Measurements from ENCODE around the gene NUDT1.

The NUDT1 gene

GRCh38 chr7:2205036-2205780, 36.8 kb upstream of the NUDT1 start:
- no peak for DNase-seq (ENCODE audit: low read depth in 2 of 2)

GRCh38 chr7:2208712-2209111, 33.3 kb upstream of the NUDT1 start:
- DNase-seq (ENCODE audit: low read depth in 2 of 2), result no peak

- DNase-seq (ENCODE audit: low read depth in 2 of 2), result peak; percentile 9 to 42
Observed at GRCh38 chr7:2209146-2209960, 32.7 kb upstream of the NUDT1 start.

- no peak for DNase-seq (ENCODE audit: low read depth in 2 of 2)
Observed at GRCh38 chr7:2209961-2210323, 32.1 kb upstream of the NUDT1 start.

- DNase-seq (ENCODE audit: low read depth in 2 of 2), result no peak
Observed at GRCh38 chr7:2210551-2211258, 31.3 kb upstream of the NUDT1 start.

GRCh38 chr7:2211259-2211880, 30.7 kb upstream of the NUDT1 start:
- DNase-seq (ENCODE audit: low read depth in 2 of 2), result no peak

DNA sequence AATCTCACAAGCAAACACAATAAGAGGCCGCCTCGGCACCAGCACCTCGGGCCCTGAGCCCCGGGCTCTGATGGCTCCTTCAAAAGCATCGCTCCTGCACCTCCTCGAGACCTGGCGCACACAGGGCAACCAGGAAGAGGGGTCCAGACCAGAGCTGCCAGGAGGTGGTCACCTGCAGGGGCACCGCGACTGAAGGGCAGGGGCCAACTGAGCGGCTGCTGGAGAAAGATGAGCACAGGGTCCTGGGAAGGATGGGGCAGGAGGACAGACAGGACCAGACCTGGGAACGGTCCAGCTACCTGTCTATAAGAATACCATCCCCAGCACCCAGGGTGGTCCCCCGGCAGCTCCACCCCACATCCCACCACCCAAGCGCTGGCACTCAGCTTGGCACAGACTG, 30.1 kb upstream of the NUDT1 start:
- no peak for DNase-seq (ENCODE audit: low read depth in 2 of 2)

DNA sequence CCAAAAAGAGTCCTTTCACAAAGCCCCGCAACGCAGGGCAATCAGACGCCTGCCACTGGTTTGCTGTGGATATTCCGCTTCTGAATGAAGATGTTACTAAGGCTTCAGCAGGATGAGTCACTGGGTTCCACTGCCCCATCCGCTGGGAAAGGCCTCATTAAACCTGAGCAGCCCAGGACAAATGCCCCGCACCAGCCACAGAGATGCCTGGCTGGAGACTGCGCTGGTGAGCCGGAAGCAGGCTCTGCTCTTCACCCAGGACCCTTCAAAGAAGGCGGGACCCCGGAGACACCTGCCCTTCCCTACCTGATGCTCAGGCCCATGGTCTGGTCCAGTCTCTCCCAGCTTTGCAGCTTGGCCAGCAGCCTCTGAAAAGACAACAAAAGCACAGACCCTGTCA, 29.1 kb upstream of the NUDT1 start:
- DNase-seq (ENCODE audit: low read depth in 2 of 2), result no peak

DNA sequence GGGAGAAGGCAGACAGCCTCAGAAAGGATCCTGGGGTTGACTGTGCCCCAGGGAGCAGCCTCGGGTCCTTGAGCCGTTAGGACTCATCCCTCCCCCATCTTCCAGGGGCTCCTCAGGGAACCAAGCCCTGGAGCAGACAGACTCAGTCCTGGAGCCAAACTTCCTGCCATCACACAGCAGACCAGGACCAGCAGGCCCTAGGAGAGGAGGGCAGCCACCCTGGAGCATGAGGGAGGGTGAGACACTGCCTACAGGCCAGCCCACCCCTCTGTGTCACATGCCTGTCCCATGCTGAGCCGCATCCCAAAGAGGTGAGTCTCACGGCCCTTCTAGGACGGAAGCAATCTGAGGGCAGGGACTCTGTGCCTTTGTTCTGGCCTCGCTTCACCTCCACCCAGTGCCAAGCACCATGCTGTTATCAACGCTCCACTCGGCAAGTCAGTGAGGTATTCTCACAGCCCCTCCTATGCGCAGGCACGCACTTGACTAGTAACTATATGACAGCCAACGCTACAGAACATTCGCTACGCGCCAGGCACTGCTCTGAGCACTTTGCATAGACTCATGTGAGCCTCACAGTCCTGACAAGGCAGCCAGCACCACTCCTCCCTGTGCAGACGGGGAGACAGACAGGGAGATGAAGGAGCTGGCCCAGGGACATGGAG, 28.3 kb upstream of the NUDT1 start:
- DNase-seq (ENCODE audit: low read depth in 2 of 2), result no peak

DNA sequence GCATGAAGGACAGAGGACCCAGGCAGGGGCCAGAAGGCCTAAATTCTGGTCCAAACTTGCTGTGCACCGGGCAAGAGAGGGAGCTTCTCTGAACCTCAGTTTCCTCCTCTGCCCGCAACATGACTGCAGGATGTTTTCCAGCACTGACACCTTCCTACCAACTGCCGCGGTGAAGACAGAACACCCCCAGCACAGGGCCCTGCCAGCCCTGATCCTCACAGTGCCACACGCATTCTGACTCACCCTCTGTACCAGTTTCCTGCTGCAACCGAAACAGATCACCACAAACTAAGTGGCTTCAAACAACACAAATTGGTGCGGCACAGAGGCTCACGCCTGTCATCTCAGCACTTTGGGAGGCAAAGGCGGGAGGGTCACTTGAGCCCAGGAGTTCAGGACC, 27.4 kb upstream of the NUDT1 start:
- peak in 1 of 2 donors; percentile 5 for DNase-seq (ENCODE audit: low read depth in 2 of 2)

GRCh38 chr7:2215851-2216250, 26.2 kb upstream of the NUDT1 start:
- no peak for DNase-seq (ENCODE audit: low read depth in 2 of 2)

GRCh38 chr7:2217206-2217605, 24.8 kb upstream of the NUDT1 start:
- no peak for DNase-seq (ENCODE audit: low read depth in 2 of 2)

DNA sequence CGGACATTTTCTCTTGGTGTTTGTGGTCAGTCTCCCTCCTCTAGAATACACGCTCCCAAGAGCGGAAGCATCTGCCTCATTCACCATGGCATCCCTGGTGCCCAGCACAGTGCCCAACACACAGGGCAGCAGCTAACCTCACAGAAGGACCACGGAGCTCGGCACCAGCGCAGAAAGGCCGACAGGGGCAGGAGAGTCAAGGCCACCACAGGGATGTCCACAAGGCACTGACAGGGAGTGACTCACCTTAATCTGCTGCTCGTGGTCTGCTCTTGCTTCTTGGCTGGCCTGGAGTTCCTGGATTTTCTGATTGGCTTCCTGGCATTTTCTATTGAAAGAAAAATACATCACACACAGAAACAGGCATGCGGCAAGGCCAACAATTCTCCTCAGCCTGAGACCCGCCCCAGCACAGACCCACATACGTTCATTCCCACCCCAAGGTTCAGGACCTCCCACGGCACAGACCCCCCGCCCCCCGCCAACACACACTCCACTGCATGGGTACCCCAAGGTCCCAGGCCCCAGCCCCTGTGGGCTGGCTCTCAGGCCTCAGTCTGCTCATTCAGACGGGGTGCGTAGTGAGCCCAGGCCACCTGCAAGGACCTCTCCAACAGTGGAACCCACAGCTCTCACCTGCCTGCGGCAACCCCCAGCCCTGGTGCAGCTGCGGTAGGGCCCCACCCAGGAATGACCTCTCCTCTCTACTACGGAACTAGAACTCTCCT, 24.1 kb upstream of the NUDT1 start:
- DNase-seq (ENCODE audit: low read depth in 2 of 2), result no peak

DNA sequence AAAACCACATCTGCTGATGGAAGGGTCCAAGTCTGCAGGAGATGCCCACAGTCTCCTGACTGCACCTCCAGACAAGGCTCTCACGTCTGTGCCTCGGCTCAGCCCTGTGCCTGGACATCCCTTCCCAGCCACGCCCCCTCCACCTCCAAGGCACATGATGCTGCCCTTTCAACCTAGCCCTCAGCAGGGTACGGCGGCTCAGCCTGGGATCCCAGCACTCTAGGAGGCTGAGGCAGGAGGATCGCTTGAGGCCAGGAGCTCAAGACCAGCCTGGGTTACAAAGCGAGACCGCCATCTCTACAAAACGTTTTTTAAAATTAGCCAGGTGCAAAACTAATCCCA, 23.6 kb upstream of the NUDT1 start:
- DNase-seq (ENCODE audit: low read depth in 2 of 2), result no peak

DNA sequence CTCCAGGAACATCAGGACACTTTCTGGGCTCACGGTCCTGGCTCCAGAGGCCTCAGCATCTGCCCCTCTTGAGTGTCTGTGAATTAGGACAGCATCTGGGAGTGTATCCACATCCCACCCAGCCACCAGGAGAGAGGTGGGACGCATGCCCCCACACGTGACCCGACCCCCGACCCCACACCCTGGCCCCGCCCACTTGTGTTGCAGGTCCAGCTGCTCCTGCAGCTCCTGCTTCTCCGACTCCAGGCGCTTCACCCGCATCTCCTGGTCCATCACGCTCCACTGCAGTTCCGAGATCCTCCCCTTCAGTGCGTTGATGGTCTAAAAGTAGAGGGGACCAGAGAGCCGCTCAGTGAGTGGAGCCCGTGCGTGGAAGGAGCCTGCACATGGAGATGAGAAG, 22.9 kb upstream of the NUDT1 start:
- no peak for DNase-seq (ENCODE audit: low read depth in 2 of 2)

DNA sequence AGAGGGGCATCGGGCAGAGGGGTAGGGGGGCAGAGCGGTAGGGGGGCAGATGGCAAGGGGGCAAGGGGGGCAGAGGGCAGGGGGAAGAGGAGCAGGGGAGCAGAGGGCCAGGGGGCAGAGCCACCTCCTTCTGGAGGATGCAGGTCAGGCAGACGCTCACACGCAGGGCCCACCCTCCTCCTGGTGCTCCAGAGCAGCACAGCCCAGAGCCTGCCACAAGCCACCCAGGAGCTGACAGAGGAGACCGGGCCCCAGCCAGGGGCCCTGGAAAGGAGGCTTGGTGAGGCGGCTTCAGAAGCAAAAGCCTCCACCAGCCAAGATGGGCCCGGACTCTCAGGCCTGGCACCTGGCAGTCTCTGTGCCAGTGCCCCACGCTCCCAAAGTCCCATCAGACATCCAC, 22.4 kb upstream of the NUDT1 start:
- no peak for DNase-seq (ENCODE audit: low read depth in 2 of 2)

- no peak for DNase-seq (ENCODE audit: low read depth in 2 of 2)
Observed at GRCh38 chr7:2220030-2220429, 22.0 kb upstream of the NUDT1 start.

GRCh38 chr7:2220506-2220905, 21.5 kb upstream of the NUDT1 start:
- DNase-seq (ENCODE audit: low read depth in 2 of 2), result no peak

DNA sequence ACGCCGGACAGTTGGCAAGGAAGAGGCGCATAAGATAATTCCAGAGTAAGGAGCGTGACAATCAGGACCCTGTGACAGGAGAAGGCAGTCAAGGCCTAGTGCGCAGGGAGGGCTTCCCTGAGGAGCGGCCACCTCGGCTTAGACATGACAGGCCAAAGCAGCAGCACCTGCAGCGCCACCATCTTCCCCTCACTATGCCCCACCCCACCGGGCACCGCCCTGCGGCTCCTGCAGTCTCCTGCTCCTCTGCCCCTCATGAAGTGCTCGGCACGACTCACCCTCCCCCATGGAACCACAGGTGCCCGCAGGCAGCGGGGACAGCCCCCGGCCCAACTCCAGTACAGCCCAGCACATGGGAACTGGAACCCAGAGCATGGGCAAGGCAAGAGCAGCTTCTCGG, 21.1 kb upstream of the NUDT1 start:
- DNase-seq (ENCODE audit: low read depth in 2 of 2), result no peak

- no peak for DNase-seq (ENCODE audit: low read depth in 2 of 2)
Observed at GRCh38 chr7:2222516-2222915, 19.5 kb upstream of the NUDT1 start.

- no peak for DNase-seq (ENCODE audit: low read depth in 2 of 2)
Observed at GRCh38 chr7:2223321-2223720, 18.7 kb upstream of the NUDT1 start.
